Body of pancreas (tissue), 4 donors: Measurements from ENCODE around the gene ANAPC15.

ENCODE experiments used
- POLR2A ChIP-seq, 3 donors: fragments of 450-650 bp; IDR thresholded peaks; one replicate each; pipeline ENCODE4 v1.6.1; 2016; ENCODE audit warnings: antibody characterized with exemption in 3 of 3, mild to moderate bottlenecking in 2 of 3
- TF ChIP-seq, protein P1 (sequence below), 7 experiments: fragments of 450-650 bp in 4 of 7; fragments of 200-600 bp in 3 of 7; sonication (generic) in 3 of 7; IDR thresholded peaks; one replicate each; pipeline ENCODE4 v1.5.1; 2016 to 2019; ENCODE audit warnings: antibody characterized with exemption in 7 of 7

DNA sequence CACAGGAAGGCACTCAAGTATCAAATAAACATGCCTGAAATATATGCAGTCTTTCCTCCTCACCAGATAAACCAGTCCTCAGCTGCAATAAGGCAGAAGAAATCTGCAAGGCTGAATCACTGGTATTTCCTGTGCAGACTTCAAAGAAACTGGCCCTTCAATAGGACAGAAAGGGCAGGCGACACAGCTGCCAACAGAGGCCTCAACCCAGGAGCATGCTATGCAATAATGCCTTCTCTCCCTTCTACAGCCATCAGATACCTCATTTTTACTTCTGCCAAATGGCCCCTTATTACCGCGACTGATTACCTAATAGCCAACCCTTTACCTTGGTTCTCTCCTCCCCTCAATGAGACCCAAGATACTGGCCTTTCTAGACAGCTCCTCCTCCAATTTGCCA lies 40.1 kb downstream of the ANAPC15 start:
- TF ChIP-seq, protein P1, sequence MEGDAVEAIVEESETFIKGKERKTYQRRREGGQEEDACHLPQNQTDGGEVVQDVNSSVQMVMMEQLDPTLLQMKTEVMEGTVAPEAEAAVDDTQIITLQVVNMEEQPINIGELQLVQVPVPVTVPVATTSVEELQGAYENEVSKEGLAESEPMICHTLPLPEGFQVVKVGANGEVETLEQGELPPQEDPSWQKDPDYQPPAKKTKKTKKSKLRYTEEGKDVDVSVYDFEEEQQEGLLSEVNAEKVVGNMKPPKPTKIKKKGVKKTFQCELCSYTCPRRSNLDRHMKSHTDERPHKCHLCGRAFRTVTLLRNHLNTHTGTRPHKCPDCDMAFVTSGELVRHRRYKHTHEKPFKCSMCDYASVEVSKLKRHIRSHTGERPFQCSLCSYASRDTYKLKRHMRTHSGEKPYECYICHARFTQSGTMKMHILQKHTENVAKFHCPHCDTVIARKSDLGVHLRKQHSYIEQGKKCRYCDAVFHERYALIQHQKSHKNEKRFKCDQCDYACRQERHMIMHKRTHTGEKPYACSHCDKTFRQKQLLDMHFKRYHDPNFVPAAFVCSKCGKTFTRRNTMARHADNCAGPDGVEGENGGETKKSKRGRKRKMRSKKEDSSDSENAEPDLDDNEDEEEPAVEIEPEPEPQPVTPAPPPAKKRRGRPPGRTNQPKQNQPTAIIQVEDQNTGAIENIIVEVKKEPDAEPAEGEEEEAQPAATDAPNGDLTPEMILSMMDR (IDR thresholded peaks at IDR 0.05): no peak
- no peak for TF ChIP-seq POLR2A (IDR thresholded peaks at IDR 0.05)
